Measurements from ENCODE around the gene FRMD1. TPM values are rescaled to one million over a fixed set of nuclear protein-coding genes. Genes with fewer than 3 reads are reported as not detected.

FRMD1 gene
- total RNA-seq, 1 experiment from 2014 or later, result not detected

- Histone ChIP-seq H2AFZ (no peak overlapping the region), H3K36me3 (ENCODE audit: low read depth) (no peaks in the 10 kb centered on the region), H3K4me3 (no peak overlapping the region), H3K4me2 (no peak overlapping the region), H3K79me2 (ENCODE audit: low read depth) (no peaks in the 10 kb centered on the region), H3K27me3 (ENCODE audit: insufficient read depth, low read depth) (peaks cover 91% of the 10 kb centered on the region), H4K20me1 (ENCODE audit: insufficient read depth) (no peaks in the 10 kb centered on the region; the same call in 1 of the 2 replicates), H3K27ac (no peak overlapping the region), H3K9me3 (ENCODE audit: insufficient read depth, low read depth) (no peaks in the 10 kb centered on the region), H3K9me2 (ENCODE audit: insufficient read depth) (no peaks in the 10 kb centered on the region), H3F3A (ENCODE audit: insufficient read depth, low read depth) (no peaks in the 10 kb centered on the region), H3K4me1 (replicated peaks; ENCODE audit: insufficient read depth) (no peaks in the 10 kb centered on the region)
- ChIA-PET POLR2A (ENCODE audit: unreplicated experiment) (no interaction called here), CTCF (no interaction called here)
- TF ChIP-seq EZH2 (IDR thresholded peaks at IDR 0.05; ENCODE audit: low read depth), result no peak
- no peak for TF ChIP-seq CTCF (conservative IDR thresholded peaks at IDR 0.05)
- BruUV-seq (replicated peaks), result no TSS peak
- no peak for DNase-seq
- intact Hi-C loops (cut with micrococcal nuclease; ENCODE audit: unreplicated experiment), result no loop called here
Observed at GRCh38 chr6:168097621-168098430, 18.8 kb upstream of the FRMD1 start.

- no peak for DNase-seq
- TF ChIP-seq EZH2 (IDR thresholded peaks at IDR 0.05; ENCODE audit: low read depth), result no peak
- no peak for TF ChIP-seq CTCF (conservative IDR thresholded peaks at IDR 0.05)
- no peaks in the 10 kb centered on the region for H3K9me3 ChIP-seq (ENCODE audit: insufficient read depth, low read depth)
- H3K4me3 ChIP-seq, result no peak overlapping the region
- H3K36me3 ChIP-seq (ENCODE audit: low read depth), result no peaks in the 10 kb centered on the region
- H3K4me1 ChIP-seq (replicated peaks; ENCODE audit: insufficient read depth), result no peaks in the 10 kb centered on the region
- intact Hi-C loops (cut with micrococcal nuclease; ENCODE audit: unreplicated experiment), result no loop called here
- POLR2A ChIA-PET (ENCODE audit: unreplicated experiment), result no interaction called here
- H3K27me3 ChIP-seq (ENCODE audit: insufficient read depth, low read depth), result peaks cover 91% of the 10 kb centered on the region
- BruUV-seq (replicated peaks), result no TSS peak
- H3K4me2 ChIP-seq, result no peak overlapping the region
- H2AFZ ChIP-seq, result no peak overlapping the region
- H3K27ac ChIP-seq, result no peak overlapping the region
- CTCF ChIA-PET, result no interaction called here
- H3F3A ChIP-seq (ENCODE audit: insufficient read depth, low read depth), result no peaks in the 10 kb centered on the region
- H3K79me2 ChIP-seq (ENCODE audit: low read depth), result no peaks in the 10 kb centered on the region
- no peaks in the 10 kb centered on the region; the same call in 1 of the 2 replicates for H4K20me1 ChIP-seq (ENCODE audit: insufficient read depth)
- H3K9me2 ChIP-seq (ENCODE audit: insufficient read depth), result no peaks in the 10 kb centered on the region
Observed at GRCh38 chr6:168097221-168097620, 18.2 kb upstream of the FRMD1 start.

GRCh38 chr6:168096271-168096764, 17.3 kb upstream of the FRMD1 start:
- Histone ChIP-seq H3K27ac (no peak overlapping the region), H2AFZ (no peak overlapping the region), H4K20me1 (ENCODE audit: insufficient read depth) (no peaks in the 10 kb centered on the region; the same call in 1 of the 2 replicates), H3K36me3 (ENCODE audit: low read depth) (no peaks in the 10 kb centered on the region), H3K9me3 (ENCODE audit: insufficient read depth, low read depth) (no peaks in the 10 kb centered on the region), H3K27me3 (ENCODE audit: insufficient read depth, low read depth) (peaks cover 91% of the 10 kb centered on the region), H3K4me2 (no peak overlapping the region), H3K79me2 (ENCODE audit: low read depth) (no peaks in the 10 kb centered on the region), H3K4me1 (replicated peaks; ENCODE audit: insufficient read depth) (no peaks in the 10 kb centered on the region), H3F3A (ENCODE audit: insufficient read depth, low read depth) (no peaks in the 10 kb centered on the region), H3K9me2 (ENCODE audit: insufficient read depth) (no peaks in the 10 kb centered on the region), H3K4me3 (no peak overlapping the region)
- BruUV-seq (replicated peaks), result no TSS peak
- intact Hi-C loops (cut with micrococcal nuclease; ENCODE audit: unreplicated experiment), result no loop called here
- TF ChIP-seq EZH2 (IDR thresholded peaks at IDR 0.05; ENCODE audit: low read depth) (no peak), CTCF (conservative IDR thresholded peaks at IDR 0.05) (no peak)
- CTCF ChIA-PET, result no interaction called here
- no peak for DNase-seq
- POLR2A ChIA-PET (ENCODE audit: unreplicated experiment), result no interaction called here

All from PC-9 (cell line).